ENCODE measurements around the gene PNRC2. TPM values are rescaled to one million over a fixed set of nuclear protein-coding genes. Genes with fewer than 3 reads are reported as not detected.

The PNRC2 gene
- total RNA-seq, 1 donor from 2014 or later, result 102 TPM

- DNase-seq (ENCODE audit: low read depth), result peak; percentile 83
- H3K27me3 ChIP-seq (ENCODE audit: control insufficient read depth, insufficient read depth, low read length), result no peaks in the 10 kb centered on the region
- H3K36me3 ChIP-seq (ENCODE audit: control insufficient read depth, insufficient read depth, low read length), result no peaks in the 10 kb centered on the region
- peak overlapping the region; percentile 49 for H3K4me3 ChIP-seq (ENCODE audit: low read depth, low read length)
- TF ChIP-seq, protein P1, sequence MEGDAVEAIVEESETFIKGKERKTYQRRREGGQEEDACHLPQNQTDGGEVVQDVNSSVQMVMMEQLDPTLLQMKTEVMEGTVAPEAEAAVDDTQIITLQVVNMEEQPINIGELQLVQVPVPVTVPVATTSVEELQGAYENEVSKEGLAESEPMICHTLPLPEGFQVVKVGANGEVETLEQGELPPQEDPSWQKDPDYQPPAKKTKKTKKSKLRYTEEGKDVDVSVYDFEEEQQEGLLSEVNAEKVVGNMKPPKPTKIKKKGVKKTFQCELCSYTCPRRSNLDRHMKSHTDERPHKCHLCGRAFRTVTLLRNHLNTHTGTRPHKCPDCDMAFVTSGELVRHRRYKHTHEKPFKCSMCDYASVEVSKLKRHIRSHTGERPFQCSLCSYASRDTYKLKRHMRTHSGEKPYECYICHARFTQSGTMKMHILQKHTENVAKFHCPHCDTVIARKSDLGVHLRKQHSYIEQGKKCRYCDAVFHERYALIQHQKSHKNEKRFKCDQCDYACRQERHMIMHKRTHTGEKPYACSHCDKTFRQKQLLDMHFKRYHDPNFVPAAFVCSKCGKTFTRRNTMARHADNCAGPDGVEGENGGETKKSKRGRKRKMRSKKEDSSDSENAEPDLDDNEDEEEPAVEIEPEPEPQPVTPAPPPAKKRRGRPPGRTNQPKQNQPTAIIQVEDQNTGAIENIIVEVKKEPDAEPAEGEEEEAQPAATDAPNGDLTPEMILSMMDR (IDR thresholded peaks at IDR 0.05; ENCODE audit: insufficient read depth, low read length, poor library complexity, severe bottlenecking), result peak; percentile 31
These were observed 693 bp upstream of the PNRC2 start for GRCh38 chr1:23958810-23959460.

GRCh38 chr1:23960291-23961020 is 828 bp downstream of the PNRC2 start:
- TF ChIP-seq, protein P1 (IDR thresholded peaks at IDR 0.05; ENCODE audit: insufficient read depth, low read length, poor library complexity, severe bottlenecking), result no peak
- peaks cover 2% of the 10 kb centered on the region for H3K36me3 ChIP-seq (ENCODE audit: control insufficient read depth, insufficient read depth, low read length)
- H3K27me3 ChIP-seq (ENCODE audit: control insufficient read depth, insufficient read depth, low read length), result no peaks in the 10 kb centered on the region
- H3K4me3 ChIP-seq (ENCODE audit: low read depth, low read length), result peak overlapping the region; percentile 98
- no peak for DNase-seq (ENCODE audit: low read depth)

DNA sequence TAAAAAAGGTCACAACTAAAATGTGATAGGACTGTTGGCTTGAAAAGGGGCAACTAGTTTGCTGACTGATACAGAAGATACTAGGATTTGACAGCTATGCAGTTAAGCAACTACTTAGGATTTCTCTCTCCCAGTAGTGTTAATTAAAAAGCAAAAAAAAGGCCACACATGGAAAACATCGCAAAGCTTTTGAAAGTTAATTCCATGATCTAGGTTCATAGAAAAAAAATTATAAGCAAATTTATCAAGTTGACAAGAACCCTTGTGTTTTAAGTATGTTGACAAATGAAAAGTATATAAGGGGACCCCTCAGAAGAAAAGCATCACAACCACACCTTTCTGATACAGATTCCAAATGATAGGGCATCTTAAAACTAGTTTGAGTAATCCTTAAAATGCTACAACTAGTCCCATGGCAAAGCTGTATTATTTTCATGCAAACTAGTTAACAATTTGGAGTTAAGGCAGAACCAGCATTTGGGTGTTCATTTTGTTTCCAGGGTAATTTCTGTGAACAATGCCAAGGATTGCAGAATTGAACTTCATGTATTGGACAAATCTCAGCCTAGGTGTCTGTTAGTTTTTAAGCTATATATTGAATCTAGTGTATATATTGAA is 4.1 kb downstream of the PNRC2 start:
- Histone ChIP-seq H3K27me3 (ENCODE audit: control insufficient read depth, insufficient read depth, low read length) (no peaks in the 10 kb centered on the region), H3K36me3 (ENCODE audit: control insufficient read depth, insufficient read depth, low read length) (peaks cover 2% of the 10 kb centered on the region), H3K4me3 (ENCODE audit: low read depth, low read length) (no peak overlapping the region)
- TF ChIP-seq, protein P1 (IDR thresholded peaks at IDR 0.05; ENCODE audit: insufficient read depth, low read length, poor library complexity, severe bottlenecking), result no peak
- DNase-seq (ENCODE audit: low read depth), result no peak

- H3K4me3 ChIP-seq (ENCODE audit: low read depth, low read length), result no peak overlapping the region
- no peak for DNase-seq (ENCODE audit: low read depth)
- TF ChIP-seq, protein P1 (IDR thresholded peaks at IDR 0.05; ENCODE audit: insufficient read depth, low read length, poor library complexity, severe bottlenecking), result no peak
- peaks cover 2% of the 10 kb centered on the region for H3K36me3 ChIP-seq (ENCODE audit: control insufficient read depth, insufficient read depth, low read length)
- no peaks in the 10 kb centered on the region for H3K27me3 ChIP-seq (ENCODE audit: control insufficient read depth, insufficient read depth, low read length)
These were observed 4.6 kb downstream of the PNRC2 start for GRCh38 chr1:23964235-23964668.

DNA sequence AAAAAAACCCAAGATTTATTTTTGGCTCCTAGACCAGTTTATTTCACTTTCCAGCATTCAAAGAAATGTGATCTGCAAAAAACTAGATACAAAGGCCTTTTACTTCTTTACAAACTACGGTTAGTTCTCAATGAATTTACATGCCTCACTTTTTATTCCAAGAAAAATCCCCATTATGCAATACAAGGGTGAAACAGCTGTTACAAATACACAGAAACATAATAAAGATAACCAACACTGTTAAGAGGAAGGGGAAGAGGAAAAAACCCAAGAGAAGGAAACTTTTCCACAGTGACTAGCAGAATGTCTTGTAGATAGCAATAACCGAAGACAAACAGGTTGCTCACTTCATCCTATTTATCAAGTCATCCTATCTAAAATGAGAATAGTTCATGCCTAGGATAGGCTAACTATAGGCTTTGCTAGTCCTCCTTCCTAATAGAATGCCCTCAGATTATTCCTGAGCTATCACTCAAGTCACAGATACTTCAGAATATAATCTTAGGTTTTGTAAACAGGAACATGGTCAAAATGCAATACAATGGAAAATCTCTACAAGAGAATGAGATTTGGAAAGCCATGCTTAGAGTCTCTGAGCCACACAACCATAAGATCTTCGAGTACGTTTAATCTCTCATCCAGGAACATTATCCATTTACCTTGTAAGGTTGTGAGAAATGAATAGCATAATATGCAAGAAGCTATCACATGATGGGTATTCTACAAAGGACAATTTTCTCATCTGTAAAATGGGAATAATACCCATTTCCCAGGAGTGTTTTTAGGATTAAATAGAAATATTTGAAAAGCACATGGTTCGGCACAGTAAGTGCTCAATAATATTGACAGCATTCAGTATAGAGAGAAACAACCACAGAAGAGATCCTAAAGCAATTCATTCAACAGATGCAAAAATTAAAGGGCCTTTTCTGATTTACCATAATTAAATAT is 5.4 kb downstream of the PNRC2 start:
- Histone ChIP-seq H3K27me3 (ENCODE audit: control insufficient read depth, insufficient read depth, low read length) (no peaks in the 10 kb centered on the region), H3K36me3 (ENCODE audit: control insufficient read depth, insufficient read depth, low read length) (peaks cover 2% of the 10 kb centered on the region), H3K4me3 (ENCODE audit: low read depth, low read length) (no peak overlapping the region)
- TF ChIP-seq, protein P1 (IDR thresholded peaks at IDR 0.05; ENCODE audit: insufficient read depth, low read length, poor library complexity, severe bottlenecking), result no peak
- no peak for DNase-seq (ENCODE audit: low read depth)

Data from kidney epithelial cell (primary cell).